ENCODE results near the gene NHERF2.

NHERF2 gene

GRCh38 chr16:2076072-2076865 is 49.6 kb downstream of the NHERF2 start:
- H3K27ac ChIP-seq (ENCODE audit: low read length), result no peak overlapping the region
- DNase-seq, result no peak
- H3K4me3 ChIP-seq (ENCODE audit: low read length), result no peak overlapping the region
- no peaks in the 10 kb centered on the region for H3K27me3 ChIP-seq (replicated peaks; ENCODE audit: insufficient read depth, low read length)
- no peak overlapping the region for H3K4me2 ChIP-seq (ENCODE audit: low read depth, low read length)
- no peaks in the 10 kb centered on the region for H3K9me3 ChIP-seq (replicated peaks; ENCODE audit: insufficient read depth, low read length)
- H3K36me3 ChIP-seq (replicated peaks; ENCODE audit: insufficient read depth, low read length), result no peaks in the 10 kb centered on the region
- H3K4me1 ChIP-seq (ENCODE audit: low read length), result no peaks in the 10 kb centered on the region
- H3K9ac ChIP-seq (ENCODE audit: low read length), result no peak overlapping the region
- no peaks in the 10 kb centered on the region for H3K9me2 ChIP-seq (replicated peaks; ENCODE audit: insufficient read depth, low read length)
- H3F3A ChIP-seq (ENCODE audit: insufficient read depth, low read length), result no peaks in the 10 kb centered on the region
- H3K79me2 ChIP-seq (ENCODE audit: low read length), result no peaks in the 10 kb centered on the region
- no peak for TF ChIP-seq EZH2 (optimal IDR thresholded peaks at IDR 0.05; ENCODE audit: low read depth, low read length)
- TF ChIP-seq, protein P1, sequence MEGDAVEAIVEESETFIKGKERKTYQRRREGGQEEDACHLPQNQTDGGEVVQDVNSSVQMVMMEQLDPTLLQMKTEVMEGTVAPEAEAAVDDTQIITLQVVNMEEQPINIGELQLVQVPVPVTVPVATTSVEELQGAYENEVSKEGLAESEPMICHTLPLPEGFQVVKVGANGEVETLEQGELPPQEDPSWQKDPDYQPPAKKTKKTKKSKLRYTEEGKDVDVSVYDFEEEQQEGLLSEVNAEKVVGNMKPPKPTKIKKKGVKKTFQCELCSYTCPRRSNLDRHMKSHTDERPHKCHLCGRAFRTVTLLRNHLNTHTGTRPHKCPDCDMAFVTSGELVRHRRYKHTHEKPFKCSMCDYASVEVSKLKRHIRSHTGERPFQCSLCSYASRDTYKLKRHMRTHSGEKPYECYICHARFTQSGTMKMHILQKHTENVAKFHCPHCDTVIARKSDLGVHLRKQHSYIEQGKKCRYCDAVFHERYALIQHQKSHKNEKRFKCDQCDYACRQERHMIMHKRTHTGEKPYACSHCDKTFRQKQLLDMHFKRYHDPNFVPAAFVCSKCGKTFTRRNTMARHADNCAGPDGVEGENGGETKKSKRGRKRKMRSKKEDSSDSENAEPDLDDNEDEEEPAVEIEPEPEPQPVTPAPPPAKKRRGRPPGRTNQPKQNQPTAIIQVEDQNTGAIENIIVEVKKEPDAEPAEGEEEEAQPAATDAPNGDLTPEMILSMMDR (IDR thresholded peaks at IDR 0.05; ENCODE audit: low read length), result no peak
- no peak for TF ChIP-seq EZH2phosphoT487 (IDR thresholded peaks at IDR 0.05; ENCODE audit: low read length)
- no peaks in the 10 kb centered on the region for H4K20me1 ChIP-seq (ENCODE audit: insufficient read depth, low read length)
- no peak overlapping the region for H2AFZ ChIP-seq (ENCODE audit: low read length)

- H3K79me2 ChIP-seq (ENCODE audit: low read length), result no peaks in the 10 kb centered on the region
- H3K4me3 ChIP-seq (ENCODE audit: low read length), result no peak overlapping the region
- H3F3A ChIP-seq (ENCODE audit: insufficient read depth, low read length), result no peaks in the 10 kb centered on the region
- no peak overlapping the region for H3K4me2 ChIP-seq (ENCODE audit: low read depth, low read length)
- no peaks in the 10 kb centered on the region for H4K20me1 ChIP-seq (ENCODE audit: insufficient read depth, low read length)
- H3K36me3 ChIP-seq (replicated peaks; ENCODE audit: insufficient read depth, low read length), result no peaks in the 10 kb centered on the region
- no peaks in the 10 kb centered on the region for H3K27me3 ChIP-seq (replicated peaks; ENCODE audit: insufficient read depth, low read length)
- H3K27ac ChIP-seq (ENCODE audit: low read length), result no peak overlapping the region
- no peak overlapping the region for H2AFZ ChIP-seq (ENCODE audit: low read length)
- TF ChIP-seq EZH2 (optimal IDR thresholded peaks at IDR 0.05; ENCODE audit: low read depth, low read length), result no peak
- TF ChIP-seq, protein P1 (IDR thresholded peaks at IDR 0.05; ENCODE audit: low read length), result no peak
- TF ChIP-seq EZH2phosphoT487 (IDR thresholded peaks at IDR 0.05; ENCODE audit: low read length), result no peak
- H3K9me2 ChIP-seq (replicated peaks; ENCODE audit: insufficient read depth, low read length), result no peaks in the 10 kb centered on the region
- H3K9me3 ChIP-seq (replicated peaks; ENCODE audit: insufficient read depth, low read length), result no peaks in the 10 kb centered on the region
- no peak for DNase-seq
- H3K9ac ChIP-seq (ENCODE audit: low read length), result no peak overlapping the region
- no peaks in the 10 kb centered on the region for H3K4me1 ChIP-seq (ENCODE audit: low read length)
Observed at GRCh38 chr16:2077016-2077415, 50.3 kb downstream of the NHERF2 start.

DNA sequence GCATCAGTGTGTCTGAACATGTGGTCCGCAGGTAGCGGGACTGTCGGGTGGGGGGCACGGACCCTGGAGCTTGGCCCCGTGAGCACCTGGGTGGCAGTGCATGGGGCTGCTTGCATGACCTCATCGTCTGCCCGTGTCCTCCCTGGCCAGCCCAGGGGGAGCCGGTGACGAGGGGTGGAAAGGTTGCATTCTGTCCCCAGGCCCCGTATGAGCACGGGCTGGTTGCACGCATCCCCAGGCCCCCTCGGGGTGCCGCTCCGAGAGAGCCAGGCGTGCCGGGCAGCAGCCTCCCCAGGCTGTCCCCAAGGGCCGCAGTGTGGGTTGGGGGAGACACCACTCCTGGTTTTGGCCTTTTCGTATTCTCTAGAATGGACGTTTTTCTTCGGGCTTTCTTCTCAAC is 51.0 kb downstream of the NHERF2 start:
- H3K9me3 ChIP-seq (replicated peaks; ENCODE audit: insufficient read depth, low read length), result no peaks in the 10 kb centered on the region
- H3K9me2 ChIP-seq (replicated peaks; ENCODE audit: insufficient read depth, low read length), result no peaks in the 10 kb centered on the region
- no peak for DNase-seq
- no peak overlapping the region for H3K9ac ChIP-seq (ENCODE audit: low read length)
- H3F3A ChIP-seq (ENCODE audit: insufficient read depth, low read length), result no peaks in the 10 kb centered on the region
- no peak for TF ChIP-seq EZH2 (optimal IDR thresholded peaks at IDR 0.05; ENCODE audit: low read depth, low read length)
- TF ChIP-seq, protein P1 (IDR thresholded peaks at IDR 0.05; ENCODE audit: low read length), result no peak
- TF ChIP-seq EZH2phosphoT487 (IDR thresholded peaks at IDR 0.05; ENCODE audit: low read length), result no peak
- H3K4me3 ChIP-seq (ENCODE audit: low read length), result no peak overlapping the region
- H3K27me3 ChIP-seq (replicated peaks; ENCODE audit: insufficient read depth, low read length), result no peaks in the 10 kb centered on the region
- no peaks in the 10 kb centered on the region for H3K4me1 ChIP-seq (ENCODE audit: low read length)
- H4K20me1 ChIP-seq (ENCODE audit: insufficient read depth, low read length), result no peaks in the 10 kb centered on the region
- no peak overlapping the region for H2AFZ ChIP-seq (ENCODE audit: low read length)
- no peak overlapping the region for H3K27ac ChIP-seq (ENCODE audit: low read length)
- H3K79me2 ChIP-seq (ENCODE audit: low read length), result no peaks in the 10 kb centered on the region
- H3K4me2 ChIP-seq (ENCODE audit: low read depth, low read length), result no peak overlapping the region
- no peaks in the 10 kb centered on the region for H3K36me3 ChIP-seq (replicated peaks; ENCODE audit: insufficient read depth, low read length)
